GM12874 (cell line): ENCODE results near the gene MAP3K6.

Experiments
- TF ChIP-seq, protein P1 (sequence below): IDR thresholded peaks from 2 replicates; pipeline ENCODE4 v1.5.1; 2011; ENCODE audit warnings: low read depth, mild to moderate bottlenecking, control low read depth, low read length, moderate library complexity; ENCODE audit not compliant: insufficient read depth

Gene MAP3K6

GRCh38 chr1:27406362-27406680, 39.6 kb upstream of the MAP3K6 start:
- TF ChIP-seq, protein P1, sequence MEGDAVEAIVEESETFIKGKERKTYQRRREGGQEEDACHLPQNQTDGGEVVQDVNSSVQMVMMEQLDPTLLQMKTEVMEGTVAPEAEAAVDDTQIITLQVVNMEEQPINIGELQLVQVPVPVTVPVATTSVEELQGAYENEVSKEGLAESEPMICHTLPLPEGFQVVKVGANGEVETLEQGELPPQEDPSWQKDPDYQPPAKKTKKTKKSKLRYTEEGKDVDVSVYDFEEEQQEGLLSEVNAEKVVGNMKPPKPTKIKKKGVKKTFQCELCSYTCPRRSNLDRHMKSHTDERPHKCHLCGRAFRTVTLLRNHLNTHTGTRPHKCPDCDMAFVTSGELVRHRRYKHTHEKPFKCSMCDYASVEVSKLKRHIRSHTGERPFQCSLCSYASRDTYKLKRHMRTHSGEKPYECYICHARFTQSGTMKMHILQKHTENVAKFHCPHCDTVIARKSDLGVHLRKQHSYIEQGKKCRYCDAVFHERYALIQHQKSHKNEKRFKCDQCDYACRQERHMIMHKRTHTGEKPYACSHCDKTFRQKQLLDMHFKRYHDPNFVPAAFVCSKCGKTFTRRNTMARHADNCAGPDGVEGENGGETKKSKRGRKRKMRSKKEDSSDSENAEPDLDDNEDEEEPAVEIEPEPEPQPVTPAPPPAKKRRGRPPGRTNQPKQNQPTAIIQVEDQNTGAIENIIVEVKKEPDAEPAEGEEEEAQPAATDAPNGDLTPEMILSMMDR, result no peak

DNA sequence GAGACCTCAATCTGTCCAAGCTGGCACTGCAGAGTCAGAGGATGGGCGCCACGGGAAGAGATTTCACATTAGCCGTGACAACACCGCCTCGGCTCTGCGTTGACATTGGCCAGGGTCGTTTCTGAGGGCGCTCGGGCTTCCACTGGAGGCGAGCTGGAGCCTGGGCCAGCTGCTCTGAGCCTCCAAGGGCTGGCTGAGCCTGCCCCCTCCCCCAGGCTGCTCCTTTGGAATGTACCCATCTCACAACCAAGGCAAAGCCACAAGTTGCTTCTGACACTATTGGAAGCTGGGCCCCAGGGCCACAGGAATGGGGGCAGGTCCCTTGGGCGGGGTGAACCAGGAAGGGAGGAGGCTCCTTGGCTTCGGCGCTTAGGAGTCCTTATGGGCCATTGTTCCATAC, 38.3 kb upstream of the MAP3K6 start:
- TF ChIP-seq, protein P1, result no peak

GRCh38 chr1:27403931-27404330, 37.2 kb upstream of the MAP3K6 start:
- TF ChIP-seq, protein P1, result no peak

DNA sequence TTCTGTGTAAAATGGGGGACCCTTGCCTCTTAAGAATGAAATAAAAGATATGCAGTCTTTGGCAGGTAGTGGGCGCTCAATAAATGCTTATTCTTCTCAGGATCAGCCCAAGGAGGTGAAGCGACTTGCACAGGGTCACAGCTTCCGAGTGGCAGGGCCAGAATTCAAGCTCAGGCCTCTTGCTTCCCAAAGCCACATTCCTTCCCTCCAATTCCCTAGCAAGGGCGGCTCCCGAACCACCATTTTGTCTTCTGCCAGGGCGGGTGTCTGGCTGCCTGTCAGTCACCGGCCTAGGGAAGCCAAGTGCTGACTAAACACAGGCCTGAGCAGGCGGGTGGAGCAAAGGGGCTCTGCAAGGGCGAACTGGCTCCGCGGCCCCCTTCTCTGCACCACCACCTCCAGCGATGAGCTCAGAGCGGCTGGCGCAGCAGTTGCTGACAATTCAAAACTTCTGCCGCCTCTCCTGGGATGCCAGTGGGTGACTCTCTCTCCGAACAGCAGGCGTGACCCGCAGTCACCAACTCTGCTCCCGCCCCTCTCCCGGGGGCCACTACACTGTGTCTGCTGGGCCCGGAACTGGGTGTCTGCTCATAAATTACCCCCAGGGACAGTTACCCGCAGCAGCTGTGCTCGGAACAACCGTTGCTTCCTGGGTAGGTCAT, 36.4 kb upstream of the MAP3K6 start:
- TF ChIP-seq, protein P1, result peak; percentile 45

GRCh38 chr1:27402349-27402754, 35.6 kb upstream of the MAP3K6 start:
- TF ChIP-seq, protein P1, result peak; percentile 58

- TF ChIP-seq, protein P1, result no peak
These were observed 34.2 kb upstream of the MAP3K6 start for GRCh38 chr1:27400963-27401341.

DNA sequence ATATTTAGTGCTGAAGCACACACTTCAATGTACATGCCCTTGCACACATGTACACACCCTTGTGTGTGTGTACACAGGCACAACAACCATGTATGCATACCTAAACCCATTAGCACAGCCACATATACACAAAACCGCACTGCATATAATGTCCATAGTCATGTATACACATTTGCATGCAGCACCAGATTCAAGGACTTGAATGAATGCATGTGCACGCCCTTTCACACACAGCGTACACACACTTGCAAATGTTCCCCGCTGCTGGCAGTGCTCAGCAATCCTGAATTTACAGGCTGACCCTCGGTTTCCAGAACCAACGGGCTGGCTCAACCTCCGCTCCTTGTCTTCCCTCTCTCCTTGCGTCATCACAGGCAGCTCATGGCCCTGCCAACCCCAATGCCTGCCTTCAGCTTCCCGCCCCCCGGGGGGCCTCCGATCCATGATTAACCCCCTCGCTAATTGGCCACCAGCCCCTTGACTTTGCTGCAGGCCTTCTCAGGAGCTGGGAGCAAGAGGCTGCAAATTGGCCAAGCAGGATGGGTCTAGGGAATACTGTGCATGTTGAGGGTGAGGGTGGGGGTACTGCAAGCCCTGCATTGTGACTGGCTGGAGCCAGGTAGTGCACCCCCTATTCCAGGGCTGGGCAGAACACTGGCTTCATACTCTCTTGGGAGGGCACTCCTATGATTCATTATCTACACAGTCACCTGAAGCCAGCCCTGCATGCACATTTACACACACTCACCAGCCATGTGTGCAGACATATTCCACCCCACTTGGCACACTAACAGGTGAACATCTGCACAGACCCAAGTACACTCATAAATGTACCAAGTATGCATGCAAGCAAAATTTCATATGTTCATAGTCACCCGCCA, 33.6 kb upstream of the MAP3K6 start:
- TF ChIP-seq, protein P1, result no peak
